ENCODE measurements around the gene ZNF618.

- TF ChIP-seq CTCF (IDR thresholded peaks at IDR 0.05) (no peak), POLR2A (IDR thresholded peaks at IDR 0.05) (no peak), EP300 (IDR thresholded peaks at IDR 0.05) (no peak), POLR2AphosphoS5 (IDR thresholded peaks at IDR 0.05) (no peak)
These were observed 18.2 kb upstream of the ZNF618 start for GRCh38 chr9:113857875-113858274.

Data from stomach (tissue), 4 donors.